Pancreas (tissue), 10 donors: ENCODE results near the gene RASL12. TPM values are rescaled to one million over a fixed set of nuclear protein-coding genes. Genes with fewer than 3 reads are reported as not detected.

Experiments used
- ATAC-seq, 4 donors: fragments of 200-7000 bp; cut with Tn5 transposase; one replicate each; pipeline versions ENCODE4 v1.8.0 to v1.9.1; 2020; ENCODE audit warnings: mild to moderate bottlenecking in 4 of 4, moderate library complexity in 4 of 4
- DNase-seq, 6 donors: peaks; one replicate each; pipeline ENCODE4 v3.0.0-alpha.2; 2020
- FAIRE-seq: peaks from 2 replicates; lab custom pipeline; 2012; peaks lifted over from hg19 to GRCh38; lab: Jason Lieb, UNC
- H3K27ac ChIP-seq, 4 donors: fragments of 200-600 bp; sonication (generic); 1 replicate in 3 of 4; 2 replicates in 1 of 4; pipeline versions ENCODE4 v1.5.0 to v1.8.0; 2020
- H3K27me3 ChIP-seq, 4 donors: fragments of 200-600 bp; one replicate each; pipeline ENCODE4 v1.8.0; 2021
- H3K36me3 ChIP-seq, 3 donors: fragments of 200-600 bp; sonication (generic) in 1 of 3; one replicate each; pipeline versions ENCODE4 v1.5.0 to v1.8.0; 2020 to 2021
- H3K4me1 ChIP-seq, 3 donors: fragments of 200-600 bp; one replicate each; pipeline ENCODE4 v1.8.0; 2021
- H3K4me3 ChIP-seq, 4 donors: fragments of 200-600 bp; sonication (generic) in 2 of 4; one replicate each; pipeline versions ENCODE4 v1.5.0 to v1.8.0; 2020 to 2021
- H3K9me3 ChIP-seq, 4 donors: fragments of 200-600 bp; one replicate each; pipeline ENCODE4 v1.8.0; 2021
- CTCF ChIP-seq, 4 donors: fragments of 200-600 bp; sonication (generic) in 3 of 4; IDR thresholded peaks; one replicate each; pipeline versions ENCODE4 v1.5.0 to v1.8.0; 2021; ENCODE audit warnings: antibody characterized with exemption in 4 of 4
- WGBS, 2 donors: extraction: QIAGEN DNeasy Blood & Tissue Kit; methylation state at CpG; one replicate each; pipeline ENCODE4 v1.1.7; 2013; 5-methylcytosine and 5-hydroxymethylcytosine counted together
- intact Hi-C, 3 donors: fragments of 100-400 bp; cut with DNase I; formaldehyde crosslinking; loops; one replicate each; pipeline versions ENCODE4 v1.11.1 to v1.14.2; 2022
- polyA plus RNA-seq, 2 donors: library from polyadenylated mRNA; stranded (reverse); fragments of 200-250 nt; gene quantifications; one replicate each; pipeline ENCODE4 v1.2.3, GENCODE V29; 2013
- total RNA-seq, 6 donors: library from RNA; stranded (reverse); fragmentation: NEBNext Ultra II Directional in 4 of 6; extraction: Animal tissue kit (Norgen Biotek cat#: 25700) in 4 of 6; gene quantifications; one replicate each; pipeline versions ENCODE4 v1.2.1 to v1.2.4, GENCODE V29; 2021 to 2023
- donor health status: healthy with polysubstance abuse.
- donor health status: DM: no; HTN: no; CAD: no; lungs with moderate emphysema.
- donor health status: DM: no; HTN: no; CAD: no.
- donor health status: control.
- donor health status: control.
- donor health status: Bipolar disorder and iron deficiency.
- donor health status: DM: yes; HTN: yes; CAD: no.
- donor health status: DM: no; HTN: no; CAD: no.
- donor health status: DM: no; HTN: no; CAD: no.
- donor health status: DM: yes; HTN: yes; CAD: no.

The RASL12 gene
- total RNA-seq (1 to 10 TPM in 3 of 6 donors, under 1 TPM in 3; 0.28 to 4.2 (median 1.2) TPM), polyA plus RNA-seq (1 to 10 TPM; 2.8 TPM)

GRCh38 chr15:65067645-65068402 is at the start of gene RASL12:
RASL12 (minus strand) TSS chr15:65067991; CDS start chr15:65067835, 156 bp downstream.
- Histone ChIP-seq H3K4me3 (peak within 1 kb of the TSS in 2 of 4 donors; percentile 14 to 24), H3K27ac (peak within 1 kb of the TSS in 1 of 4 donors; percentile 26), H3K9me3 (no peaks in the 10 kb centered on the region), H3K27me3 (peaks cover 0 to 5% (median 0%) of the 10 kb centered on the region in 4 donors), H3K36me3 (no peaks in the 10 kb centered on the region), H3K4me1 (no peaks in the 10 kb centered on the region)
- DNase-seq = no peak
- no peak for TF ChIP-seq CTCF (IDR thresholded peaks at IDR 0.05)
- intact Hi-C loops = no loop called here
- whole genome bisulfite sequencing, 2 donors = 9 to 16% methylated on average over 50 to 66 of the region's 66 CpGs
- FAIRE-seq = no peak
- peak in 2 of 4 donors; percentile 9 to 14 for ATAC-seq

GRCh38 chr15:65115542-65115941 is 47.8 kb upstream of the RASL12 start:
- no peak for FAIRE-seq
- Histone ChIP-seq H3K9me3 (no peaks in the 10 kb centered on the region), H3K27me3 (no peaks in the 10 kb centered on the region), H3K4me1 (no peaks in the 10 kb centered on the region), H3K4me3 (no peak overlapping the region), H3K36me3 (peaks cover 5 to 41% (median 9%) of the 10 kb centered on the region in 3 donors), H3K27ac (no peak overlapping the region)
- TF ChIP-seq CTCF (IDR thresholded peaks at IDR 0.05) = no peak
- WGBS, 2 donors = 83 to 85% methylated on average over 5 of the region's 5 CpGs
- intact Hi-C loops = no loop called here
- no peak for ATAC-seq
- no peak for DNase-seq

- no peaks in the 10 kb centered on the region for H3K9me3 ChIP-seq
- peaks cover 5 to 38% (median 9%) of the 10 kb centered on the region in 3 donors for H3K36me3 ChIP-seq
- no peak for TF ChIP-seq CTCF (IDR thresholded peaks at IDR 0.05)
- ATAC-seq (no peak), FAIRE-seq (no peak), DNase-seq (no peak)
- H3K27ac ChIP-seq = no peak within 1 kb of the TSS
- no peak within 1 kb of the TSS for H3K4me3 ChIP-seq
- intact Hi-C loops = no loop called here
- 86 to 89% methylated on average over 2 of the region's 2 CpGs for WGBS, 2 donors
- H3K4me1 ChIP-seq = no peaks in the 10 kb centered on the region
- H3K27me3 ChIP-seq = no peaks in the 10 kb centered on the region
These were observed 47.3 kb upstream of the RASL12 start, which contains the start of gene UBAP1L for GRCh38 chr15:65115086-65115485. UBAP1L (minus strand) TSS chr15:65115200; CDS start chr15:65106215, 8,985 bp downstream.

GRCh38 chr15:65110676-65111292 is 43.0 kb upstream of the RASL12 start:
- DNase-seq (no peak), ATAC-seq (no peak)
- 71 to 81% methylated on average over 3 of the region's 3 CpGs for WGBS, 2 donors

More at GRCh38 chr15:65110676-65111292, 43.0 kb upstream of the RASL12 start:
- H3K27ac ChIP-seq = no peak overlapping the region
- H3K4me3 ChIP-seq = no peak overlapping the region
- H3K27me3 ChIP-seq = no peaks in the 10 kb centered on the region
- intact Hi-C loops = no loop called here
- FAIRE-seq = no peak
- no peak for TF ChIP-seq CTCF (IDR thresholded peaks at IDR 0.05)
- H3K36me3 ChIP-seq = peaks cover 0 to 16% (median 5%) of the 10 kb centered on the region in 3 donors
- H3K4me1 ChIP-seq = no peaks in the 10 kb centered on the region
- no peaks in the 10 kb centered on the region for H3K9me3 ChIP-seq
